WI38 (cell line): ENCODE measurements around the gene SMC5.

Source experiments
- H3K4me3 ChIP-seq: 2 replicates; pipeline ENCODE4 v1.5.1; 2011; ENCODE audit warnings: low read depth, mild to moderate bottlenecking, control low read depth, low read length
- TF ChIP-seq, protein P1 (sequence below): IDR thresholded peaks from 2 replicates; pipeline ENCODE4 v1.5.1; 2012; ENCODE audit warnings: low read depth, mild to moderate bottlenecking, control low read depth, low read length

SMC5 gene

DNA sequence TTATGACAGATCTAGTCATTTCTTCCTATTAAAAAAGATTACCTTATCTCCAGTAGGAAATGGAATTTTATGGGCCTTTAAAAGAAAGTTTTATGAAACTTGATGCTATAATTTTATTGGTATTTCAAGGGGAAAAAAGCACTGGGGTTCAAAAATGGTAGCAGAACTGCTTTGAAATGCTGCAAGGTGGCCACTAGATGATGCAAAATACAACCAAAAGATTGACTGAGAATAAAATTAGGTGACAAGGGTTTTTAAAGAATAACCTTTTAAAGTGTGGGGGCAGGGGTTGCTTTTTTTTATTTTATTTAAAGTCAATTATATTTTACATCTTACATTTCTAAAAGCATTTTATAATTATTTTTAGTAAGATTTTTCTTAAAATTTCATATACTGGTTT lies 94.0 kb downstream of the SMC5 start:
- no peak overlapping the region for H3K4me3 ChIP-seq
- TF ChIP-seq, protein P1, sequence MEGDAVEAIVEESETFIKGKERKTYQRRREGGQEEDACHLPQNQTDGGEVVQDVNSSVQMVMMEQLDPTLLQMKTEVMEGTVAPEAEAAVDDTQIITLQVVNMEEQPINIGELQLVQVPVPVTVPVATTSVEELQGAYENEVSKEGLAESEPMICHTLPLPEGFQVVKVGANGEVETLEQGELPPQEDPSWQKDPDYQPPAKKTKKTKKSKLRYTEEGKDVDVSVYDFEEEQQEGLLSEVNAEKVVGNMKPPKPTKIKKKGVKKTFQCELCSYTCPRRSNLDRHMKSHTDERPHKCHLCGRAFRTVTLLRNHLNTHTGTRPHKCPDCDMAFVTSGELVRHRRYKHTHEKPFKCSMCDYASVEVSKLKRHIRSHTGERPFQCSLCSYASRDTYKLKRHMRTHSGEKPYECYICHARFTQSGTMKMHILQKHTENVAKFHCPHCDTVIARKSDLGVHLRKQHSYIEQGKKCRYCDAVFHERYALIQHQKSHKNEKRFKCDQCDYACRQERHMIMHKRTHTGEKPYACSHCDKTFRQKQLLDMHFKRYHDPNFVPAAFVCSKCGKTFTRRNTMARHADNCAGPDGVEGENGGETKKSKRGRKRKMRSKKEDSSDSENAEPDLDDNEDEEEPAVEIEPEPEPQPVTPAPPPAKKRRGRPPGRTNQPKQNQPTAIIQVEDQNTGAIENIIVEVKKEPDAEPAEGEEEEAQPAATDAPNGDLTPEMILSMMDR = peak; percentile 29; the same call in 1 of the 2 replicates

DNA sequence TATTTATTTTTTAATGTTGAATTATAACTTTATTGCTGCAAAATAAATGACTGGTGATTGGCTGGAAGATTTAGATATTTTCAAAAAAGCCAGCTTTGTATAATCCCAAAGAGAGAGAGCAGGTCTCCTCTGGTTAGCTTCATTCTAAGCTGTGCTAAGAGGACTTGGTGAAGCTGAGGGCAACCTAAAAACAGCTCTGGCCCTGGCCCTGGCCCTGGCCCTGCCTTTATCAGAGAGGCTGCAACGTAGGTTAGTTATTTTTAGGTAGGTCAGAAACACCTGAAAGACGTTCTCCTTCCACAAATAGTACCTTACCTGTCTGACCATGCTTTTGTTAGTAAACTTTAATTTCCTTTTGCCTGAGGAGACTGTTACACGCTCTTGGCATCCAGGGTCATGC lies 97.0 kb downstream of the SMC5 start:
- H3K4me3 ChIP-seq = no peak overlapping the region

DNA sequence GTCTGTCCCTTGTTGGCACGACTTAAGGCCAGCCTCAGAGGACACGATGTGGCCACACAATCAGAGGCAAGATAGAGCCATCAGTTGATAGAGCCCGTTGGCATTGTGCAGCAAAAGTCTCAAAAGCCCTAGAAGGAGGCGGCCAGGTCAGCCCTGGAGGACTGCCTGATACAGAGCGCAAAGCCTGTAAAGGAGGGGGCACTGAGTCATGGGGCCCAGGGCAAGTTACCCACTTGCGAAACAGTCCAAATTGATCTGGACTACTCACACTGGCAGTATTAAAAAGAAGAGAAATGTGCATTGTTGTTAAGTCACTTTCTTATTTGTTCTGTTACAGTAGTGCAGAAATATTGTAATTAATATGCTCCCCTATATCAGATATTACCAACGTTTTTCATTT lies 104.2 kb downstream of the SMC5 start:
- no peak overlapping the region for H3K4me3 ChIP-seq
- TF ChIP-seq, protein P1 = no peak

More for the DNA sequence above, 97.0 kb downstream of the SMC5 start:
- TF ChIP-seq, protein P1 = no peak

DNA sequence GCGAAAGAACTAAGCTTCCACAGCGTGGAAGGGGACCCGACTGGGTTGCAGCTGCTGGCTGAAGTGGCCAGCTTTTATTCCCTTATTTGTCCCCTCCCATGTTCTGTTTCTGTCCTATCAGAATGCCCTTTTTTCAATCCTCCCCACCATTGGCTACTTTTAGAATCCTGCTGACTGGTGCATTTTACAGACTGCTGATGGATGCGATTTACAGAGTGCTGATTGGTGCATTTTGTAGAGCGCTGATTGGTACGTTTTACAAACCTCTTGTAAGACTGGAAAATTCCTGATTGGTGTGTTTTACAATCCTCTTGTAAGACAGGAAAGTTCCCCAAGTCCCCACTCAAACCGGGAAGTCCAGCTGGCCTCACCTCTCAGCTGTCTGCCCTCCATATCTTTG lies 105.0 kb downstream of the SMC5 start:
- TF ChIP-seq, protein P1 = no peak
- H3K4me3 ChIP-seq = no peak overlapping the region

- TF ChIP-seq, protein P1 = no peak
Measured at GRCh38 chr9:70367305-70367930, 108.6 kb downstream of the SMC5 start.

GRCh38 chr9:70374962-70375618 lies 116.3 kb downstream of the SMC5 start:
- no peak overlapping the region for H3K4me3 ChIP-seq

More at GRCh38 chr9:70367305-70367930, 108.6 kb downstream of the SMC5 start:
- H3K4me3 ChIP-seq = no peak overlapping the region

More at GRCh38 chr9:70374962-70375618, 116.3 kb downstream of the SMC5 start:
- TF ChIP-seq, protein P1 = no peak
